H1 (cell line): Measurements from ENCODE around the gene SLC5A12. TPM values are rescaled to one million over a fixed set of nuclear protein-coding genes. Genes with fewer than 3 reads are reported as not detected.

ENCODE experiments used
- CTCF ChIA-PET: fragments of 300-600 bp; sonication (Branson Sonifier 250); formaldehyde crosslinking; loops from one replicate; lab custom pipeline; 2021; ENCODE audit not compliant: partially characterized antibody; lab: Charles Lee
- POLR2A ChIA-PET: fragments of 300-600 bp; sonication (Branson Sonifier 250); formaldehyde crosslinking; loops from one replicate; lab custom pipeline; 2021; ENCODE audit warnings: inconsistent platforms; ENCODE audit not compliant: partially characterized antibody; lab: Charles Lee
- DNase-seq, 2 experiments: peaks; one replicate each; pipeline versions ENCODE4 v3.0.0 to v3.0.0-alpha.2; 2010 to 2022; ENCODE audit warnings: low spot score in 2 of 2, low read depth in 1 of 2, mixed read lengths in 1 of 2
- FAIRE-seq: peaks from 2 replicates; lab custom pipeline; 2011; peaks lifted over from hg19 to GRCh38; lab: Jason Lieb, UNC
- H2AFZ ChIP-seq: 2 replicates; pipeline ENCODE4 v1.8.1; 2012; ENCODE audit warnings: low read length, inconsistent platforms
- H2AK5ac ChIP-seq: 2 replicates; pipeline ENCODE4 v1.6.1; 2013; ENCODE audit warnings: low read depth, low read length
- H2BK120ac ChIP-seq: replicated peaks from 2 replicates; pipeline ENCODE3; 2013; ENCODE audit warnings: low read depth, low read length, inconsistent platforms
- H2BK12ac ChIP-seq: 2 replicates; pipeline ENCODE4 v1.6.1; 2013; ENCODE audit warnings: low read depth, low read length
- H2BK15ac ChIP-seq: 2 replicates; pipeline ENCODE4 v1.6.1; 2013; ENCODE audit warnings: low read length
- H2BK20ac ChIP-seq: 2 replicates; pipeline ENCODE4 v1.6.1; 2013; ENCODE audit warnings: low read length
- H2BK5ac ChIP-seq: 2 replicates; pipeline ENCODE4 v1.6.1; 2013; ENCODE audit warnings: low read depth, low read length
- H3K14ac ChIP-seq: 2 replicates; pipeline ENCODE4 v1.6.1; 2013; ENCODE audit warnings: inconsistent platforms; ENCODE audit not compliant: insufficient read length
- H3K18ac ChIP-seq: 2 replicates; pipeline ENCODE4 v1.6.1; 2013; ENCODE audit warnings: low read length; ENCODE audit errors: extremely low read depth
- H3K23ac ChIP-seq: 2 replicates; pipeline ENCODE4 v1.6.1; 2013; ENCODE audit warnings: inconsistent platforms; ENCODE audit not compliant: insufficient read length
- H3K23me2 ChIP-seq: 2 replicates; pipeline ENCODE4 v1.6.1; 2013; ENCODE audit warnings: low read depth, low read length
- H3K27ac ChIP-seq: 2 replicates; pipeline ENCODE4 v1.6.1; 2011; ENCODE audit warnings: low read depth, low read length, inconsistent platforms
- H3K27me3 ChIP-seq, 4 experiments: replicated peaks in 1 of 4; 1 replicate in 1 of 4; 2 replicates in 3 of 4; pipeline versions ENCODE4 v1.6.1 to v1.8.1; 2011 to 2013; ENCODE audit warnings: low read length in 3 of 4, mild to moderate bottlenecking in 3 of 4, inconsistent platforms in 2 of 4, mixed read lengths in 2 of 4, moderate library complexity in 1 of 4; ENCODE audit not compliant: control insufficient read depth in 3 of 4, insufficient read depth in 3 of 4; ENCODE audit errors: extremely low read depth in 1 of 4
- H3K36me3 ChIP-seq, 4 experiments: 2 replicates each; pipeline versions ENCODE4 v1.6.1 to v1.8.1; 2011 to 2013; ENCODE audit warnings: mild to moderate bottlenecking in 4 of 4, low read length in 3 of 4, moderate library complexity in 2 of 4, control low read depth in 1 of 4, inconsistent platforms in 1 of 4; ENCODE audit not compliant: insufficient read depth in 4 of 4, control insufficient read depth in 2 of 4
- H3K4ac ChIP-seq: replicated peaks from 2 replicates; pipeline ENCODE3; 2013; ENCODE audit warnings: low read length, low read depth, mixed read lengths, inconsistent platforms; ENCODE audit not compliant: insufficient read length
- H3K4me1 ChIP-seq, 4 experiments: replicated peaks in 1 of 4; 1 replicate in 1 of 4; 2 replicates in 3 of 4; pipeline versions ENCODE4 v1.6.1 to v1.8.1; 2011 to 2013; ENCODE audit warnings: low read length in 3 of 4, inconsistent platforms in 2 of 4, mixed read lengths in 1 of 4; ENCODE audit not compliant: insufficient read depth in 4 of 4, control insufficient read depth in 3 of 4
- H3K4me2 ChIP-seq, 2 experiments: 2 replicates each; pipeline versions ENCODE4 v1.6.1 to v1.8.1; 2011 to 2013; ENCODE audit warnings: low read depth in 2 of 2, low read length in 2 of 2, control low read depth in 1 of 2, inconsistent platforms in 1 of 2, mild to moderate bottlenecking in 1 of 2; ENCODE audit not compliant: insufficient read depth in 1 of 2
- H3K4me3 ChIP-seq, 4 experiments: fragments of 200-600, 300-600 bp in 1 of 4; sonication (generic), shearing (Covaris generic), sonication (Bioruptor Twin) in 1 of 4; 2 replicates each; pipeline versions ENCODE4 v1.5.1 to v1.8.1; 2011 to 2016; ENCODE audit warnings: low read length in 4 of 4, low read depth in 3 of 4, control low read depth in 2 of 4, inconsistent platforms in 2 of 4, mild to moderate bottlenecking in 2 of 4, mixed read lengths in 1 of 4, moderate library complexity in 1 of 4; ENCODE audit not compliant: insufficient read depth in 2 of 4; ENCODE audit errors: extremely low read depth in 1 of 4
- H3K56ac ChIP-seq: replicated peaks from 2 replicates; pipeline ENCODE3; 2013; ENCODE audit warnings: low read depth, mild to moderate bottlenecking, mixed read lengths, low read length, inconsistent platforms; ENCODE audit not compliant: insufficient read length
- H3K79me1 ChIP-seq: 2 replicates; pipeline ENCODE4 v1.6.1; 2013; ENCODE audit warnings: low read depth, low read length, control low read depth
- H3K79me2 ChIP-seq, 2 experiments: 2 replicates each; pipeline versions ENCODE4 v1.6.1 to v1.8.1; 2012 to 2013; ENCODE audit warnings: low read length in 2 of 2, mild to moderate bottlenecking in 2 of 2, inconsistent platforms in 1 of 2; ENCODE audit not compliant: insufficient read depth in 2 of 2, control insufficient read depth in 1 of 2
- H3K9ac ChIP-seq, 4 experiments: replicated peaks in 1 of 4; 1 replicate in 1 of 4; 2 replicates in 3 of 4; pipeline versions ENCODE4 v1.6.1 to v1.8.1; 2011 to 2013; ENCODE audit warnings: low read depth in 3 of 4, low read length in 3 of 4, control low read depth in 2 of 4, mild to moderate bottlenecking in 2 of 4, moderate library complexity in 2 of 4, inconsistent platforms in 1 of 4; ENCODE audit errors: extremely low read depth in 1 of 4
- H3K9me3 ChIP-seq, 2 experiments: 2 replicates each; pipeline versions ENCODE4 v1.6.1 to v1.8.1; 2012 to 2013; ENCODE audit warnings: mild to moderate bottlenecking in 2 of 2, moderate library complexity in 2 of 2, control low read depth in 1 of 2, inconsistent platforms in 1 of 2, low read depth in 1 of 2, low read length in 1 of 2, mixed read lengths in 1 of 2; ENCODE audit not compliant: insufficient read depth in 2 of 2
- H4K20me1 ChIP-seq, 2 experiments: replicated peaks in 1 of 2; 2 replicates each; pipeline versions ENCODE3 to v1.8.1; 2011 to 2013; ENCODE audit warnings: inconsistent platforms in 2 of 2, low read length in 2 of 2, mild to moderate bottlenecking in 1 of 2; ENCODE audit not compliant: insufficient read depth in 2 of 2, control insufficient read depth in 1 of 2
- H4K5ac ChIP-seq: 2 replicates; pipeline ENCODE4 v1.6.1; 2013; ENCODE audit warnings: low read length, low read depth, mixed read lengths, inconsistent platforms; ENCODE audit not compliant: insufficient read length
- H4K8ac ChIP-seq: 2 replicates; pipeline ENCODE4 v1.8.0; 2013; ENCODE audit warnings: mild to moderate bottlenecking, moderate library complexity, low read length, inconsistent platforms; ENCODE audit not compliant: insufficient read depth; ENCODE audit errors: extremely low read depth
- H4K91ac ChIP-seq: replicated peaks from 2 replicates; pipeline ENCODE3; 2013; ENCODE audit warnings: low read length, mixed read lengths, inconsistent platforms; ENCODE audit not compliant: insufficient read length
- ASH2L ChIP-seq: fragments of 200-600, 300-600 bp; sonication (generic); IDR thresholded peaks from one replicate; pipeline ENCODE4 v1.7.1; 2017; ENCODE audit warnings: low read length
- BCL11A ChIP-seq, 2 experiments: IDR thresholded peaks; one replicate each; pipeline ENCODE4 v1.6.1; 2011; ENCODE audit warnings: low read depth in 2 of 2, low read length in 2 of 2, mild to moderate bottlenecking in 2 of 2
- CBX8 ChIP-seq: fragments of 300-800, 300-1000 bp; sonication (generic); IDR thresholded peaks from 2 replicates; pipeline ENCODE4 v1.7.1; 2016; ENCODE audit warnings: low read depth, low read length, borderline replicate concordance
- CEBPB ChIP-seq: IDR thresholded peaks from 2 replicates; pipeline ENCODE4 v1.6.1; 2012; ENCODE audit warnings: low read depth, low read length
- CREB1 ChIP-seq: IDR thresholded peaks from 2 replicates; pipeline ENCODE4 v1.6.1; 2012; ENCODE audit warnings: inconsistent platforms
- EGR1 ChIP-seq: IDR thresholded peaks from 2 replicates; pipeline ENCODE4 v1.6.1; 2011; ENCODE audit warnings: low read depth, low read length, borderline replicate concordance
- EZH2 ChIP-seq: fragments of 200-600 bp; sonication (generic); IDR thresholded peaks from 2 replicates; pipeline ENCODE4 v1.7.1; 2012; ENCODE audit warnings: low read depth, mild to moderate bottlenecking, moderate library complexity, low read length, inconsistent platforms; ENCODE audit not compliant: severe bottlenecking
- KDM4A ChIP-seq: IDR thresholded peaks from one replicate; pipeline ENCODE4 v1.7.1; 2012; ENCODE audit warnings: low read depth, mild to moderate bottlenecking, moderate library complexity, low read length, inconsistent platforms; ENCODE audit not compliant: severe bottlenecking
- NRF1 ChIP-seq: IDR thresholded peaks from 2 replicates; pipeline ENCODE4 v1.6.1; 2011; ENCODE audit warnings: mild to moderate bottlenecking, low read depth, low read length, improper control_type of control experiment
- RBBP5 ChIP-seq: IDR thresholded peaks from 2 replicates; pipeline ENCODE4 v1.7.1; 2012; ENCODE audit warnings: low read depth, mild to moderate bottlenecking, inconsistent platforms, low read length, moderate library complexity, borderline replicate concordance
- SIN3A ChIP-seq, 2 experiments: IDR thresholded peaks in 1 of 2; conservative IDR thresholded peaks in 1 of 2; 2 replicates each; pipeline ENCODE4 v1.6.1; 2011 to 2012; ENCODE audit warnings: low read length in 2 of 2, improper control_type of control experiment in 1 of 2, low read depth in 1 of 2, mild to moderate bottlenecking in 1 of 2
- SIRT6 ChIP-seq: IDR thresholded peaks from one replicate; pipeline ENCODE4 v1.7.1; 2012; ENCODE audit warnings: low read length, inconsistent platforms
- SUZ12 ChIP-seq: fragments of 200-600 bp; sonication (generic); IDR thresholded peaks from 2 replicates; pipeline ENCODE4 v1.6.1; 2012; ENCODE audit warnings: mild to moderate bottlenecking, inconsistent platforms, low read length, moderate library complexity, mixed read lengths
- TBP ChIP-seq: IDR thresholded peaks from 2 replicates; pipeline ENCODE4 v1.6.1; 2011; ENCODE audit warnings: low read depth, low read length, improper control_type of control experiment
- TEAD4 ChIP-seq: IDR thresholded peaks from 2 replicates; pipeline ENCODE4 v1.6.1; 2012; ENCODE audit warnings: low read depth, low read length, inconsistent platforms, mixed read lengths
- WGBS, 2 experiments: shearing (Covaris generic) in 1 of 2; methylation state at CpG; one replicate each; pipeline versions ENCODE4 v1.1.6 to v1.1.7; 2013 to 2015; ENCODE audit warnings: low lambda C conversion rate in 2 of 2, mixed read lengths in 2 of 2, inconsistent platforms in 1 of 2, low coverage in 1 of 2, missing lambda C conversion rate in 1 of 2; ENCODE audit not compliant: insufficient replicate concordance in 2 of 2, insufficient coverage in 1 of 2, insufficient read length in 1 of 2; ENCODE audit errors: extremely low coverage in 1 of 2, missing lambda C conversion rate in 1 of 2; 5-methylcytosine and 5-hydroxymethylcytosine counted together
- polyA plus RNA-seq, 7 experiments: library from polyadenylated mRNA; depleted of rRNA in 3 of 7; stranded (reverse) in 5 of 7; unstranded in 2 of 7; fragments of >200 nt in 5 of 7; fragments of 200-250 nt in 2 of 7; gene quantifications; 1 replicate in 5 of 7; 2 replicates in 1 of 7; 4 replicates in 1 of 7; pipeline versions ENCODE4 v1.2.1 to v1.2.3, GENCODE V29; 2011 to 2013; ENCODE audit warnings: missing spikeins in 2 of 7, mixed read lengths in 2 of 7
- total RNA-seq: library from RNA; stranded (reverse); fragmentation: NEBNext Ultra II Directional; extraction: Animal tissue kit (Norgen Biotek cat#: 25700); gene quantifications from 2 replicates; pipeline ENCODE4 v1.2.1, GENCODE V29; 2021

SLC5A12 gene
- total and polyA plus RNA-seq, 2 of the 8 experiments (the other 6 are each of a cell fraction or from before 2014, with no cell fraction given): 1.3 to 1.4 TPM

DNA sequence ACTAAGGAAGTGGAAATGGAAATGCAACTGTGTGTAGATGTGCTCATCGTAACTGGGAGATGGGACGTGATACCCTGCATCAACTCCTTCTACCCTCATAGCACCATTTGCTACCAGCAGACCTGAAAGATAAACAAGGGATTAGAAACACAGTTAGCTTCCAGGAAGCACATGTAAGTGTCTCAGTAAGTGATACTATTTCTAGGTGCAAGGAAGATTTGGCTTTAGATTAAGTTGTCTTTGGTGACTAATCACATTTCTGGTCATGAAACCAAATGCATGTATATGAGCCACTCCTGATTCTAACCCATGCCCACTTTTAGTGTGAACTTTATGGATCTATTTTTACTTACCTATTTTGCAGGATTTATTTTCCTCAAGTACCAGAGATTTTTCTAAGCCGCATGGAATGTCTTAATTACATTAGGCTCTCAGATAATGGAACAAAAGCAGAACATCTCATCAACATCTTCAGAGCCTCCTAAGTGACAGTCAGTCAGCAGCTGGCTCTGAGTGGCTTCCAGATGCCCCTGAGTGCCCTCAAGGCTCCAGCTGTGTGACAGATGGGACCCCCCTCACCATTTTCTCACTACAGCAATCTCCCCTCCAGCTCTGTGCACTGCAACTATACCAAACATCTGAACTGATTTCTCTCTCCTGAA, 21.2 kb downstream of the SLC5A12 start:
- H4K5ac ChIP-seq: no peak overlapping the region
- H3K9ac ChIP-seq: no peak overlapping the region
- H3K79me2 ChIP-seq: no peaks in the 10 kb centered on the region
- H2BK5ac ChIP-seq: no peak overlapping the region
- H3K79me1 ChIP-seq: no peaks in the 10 kb centered on the region
- peaks cover 0 to 3% (median 0%) of the 10 kb centered on the region in 4 experiments; a peak in 1 of 7 replicates for H3K4me1 ChIP-seq
- H3K14ac ChIP-seq: no peak overlapping the region
- H2BK15ac ChIP-seq: no peak overlapping the region
- H2BK12ac ChIP-seq: no peak overlapping the region
- no peak overlapping the region for H2BK120ac ChIP-seq
- no peak overlapping the region for H4K8ac ChIP-seq
- no peaks in the 10 kb centered on the region; the same call in 1 of the 2 replicates for H3K23me2 ChIP-seq
- no peak for DNase-seq
- H3K4me2 ChIP-seq: no peak overlapping the region
- H3K23ac ChIP-seq: no peak overlapping the region
- ChIA-PET POLR2A (no interaction called here), CTCF (no interaction called here)
- H3K27me3 ChIP-seq: no peaks in the 10 kb centered on the region
- H4K91ac ChIP-seq: no peak overlapping the region
- H3K4ac ChIP-seq: no peak overlapping the region
- no peak overlapping the region for H2AK5ac ChIP-seq
- H2AFZ ChIP-seq: no peak overlapping the region
- no peak overlapping the region for H2BK20ac ChIP-seq
- no peak for FAIRE-seq
- no peaks in the 10 kb centered on the region for H4K20me1 ChIP-seq
- WGBS, 2 experiments: 76% methylated on average over 3 of the region's 3 CpGs; no CpG with 5 or more reads in 1 of the 2 experiments
- no peaks in the 10 kb centered on the region for H3K36me3 ChIP-seq
- H3K4me3 ChIP-seq: no peak overlapping the region
- no peaks in the 10 kb centered on the region for H3K9me3 ChIP-seq
- no peak overlapping the region for H3K18ac ChIP-seq
- no peak overlapping the region for H3K56ac ChIP-seq
- no peak overlapping the region for H3K27ac ChIP-seq
- TF ChIP-seq SIRT6 (no peak), BCL11A (IDR thresholded peaks at IDR 0.05; ENCODE audit: low read depth in 2 of 2, low read length in 2 of 2) (no peak), CBX8 (no peak), TEAD4 (no peak), ASH2L (no peak), EGR1 (no peak), CREB1 (no peak), NRF1 (no peak), KDM4A (no peak), SIN3A (conservative IDR thresholded peaks at IDR 0.05 in 1 of 2, IDR thresholded peaks at IDR 0.05 in 1 of 2; ENCODE audit: low read depth in 1 of 2, low read length in 2 of 2) (no peak), SUZ12 (no peak), EZH2 (no peak), TBP (no peak), RBBP5 (no peak), CEBPB (no peak)
